HG03432 (cell line): ENCODE data around the gene PMS1.
A peak's percentile ranks its signal among the peaks of the same experiment; 100 is the strongest.
"Not testable (repeated sequence)": the region's sequence is repeated elsewhere in the genome, so short reads cannot be mapped to it uniquely, and the experiment has no call there.

Experiments used
- ATAC-seq: cut with Tn5 transposase; IDR thresholded peaks from one replicate; pipeline ENCODE4 v1.9.1; 2021; ENCODE audit warnings: mild to moderate bottlenecking, moderate library complexity; ENCODE audit not compliant: unreplicated experiment

The PMS1 gene

DNA sequence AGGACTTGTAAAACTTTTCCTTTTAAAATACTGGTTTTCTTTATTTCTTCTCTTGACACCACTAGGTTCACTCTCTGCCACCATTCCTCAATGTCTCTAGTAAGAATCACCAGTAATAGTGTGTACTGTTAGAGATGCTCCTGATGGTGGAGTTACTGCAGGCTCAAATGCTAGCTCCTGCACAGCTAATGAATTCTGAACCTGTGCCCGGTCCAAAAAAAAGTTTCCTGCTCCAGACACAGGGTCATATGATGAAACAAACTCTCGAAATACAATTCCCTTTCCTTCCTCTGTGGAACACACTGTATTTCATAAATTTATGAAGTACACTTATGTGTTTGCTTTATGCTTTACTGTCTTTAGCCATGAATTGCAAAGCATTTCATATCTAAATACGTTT lies 19.2 kb downstream of the PMS1 start:
- no peak for ATAC-seq

GRCh38 chr2:189818249-189819038 lies 34.2 kb downstream of the PMS1 start:
- no peak for ATAC-seq

- ATAC-seq: no peak
Observed at GRCh38 chr2:189819297-189819704, 35.1 kb downstream of the PMS1 start.

DNA sequence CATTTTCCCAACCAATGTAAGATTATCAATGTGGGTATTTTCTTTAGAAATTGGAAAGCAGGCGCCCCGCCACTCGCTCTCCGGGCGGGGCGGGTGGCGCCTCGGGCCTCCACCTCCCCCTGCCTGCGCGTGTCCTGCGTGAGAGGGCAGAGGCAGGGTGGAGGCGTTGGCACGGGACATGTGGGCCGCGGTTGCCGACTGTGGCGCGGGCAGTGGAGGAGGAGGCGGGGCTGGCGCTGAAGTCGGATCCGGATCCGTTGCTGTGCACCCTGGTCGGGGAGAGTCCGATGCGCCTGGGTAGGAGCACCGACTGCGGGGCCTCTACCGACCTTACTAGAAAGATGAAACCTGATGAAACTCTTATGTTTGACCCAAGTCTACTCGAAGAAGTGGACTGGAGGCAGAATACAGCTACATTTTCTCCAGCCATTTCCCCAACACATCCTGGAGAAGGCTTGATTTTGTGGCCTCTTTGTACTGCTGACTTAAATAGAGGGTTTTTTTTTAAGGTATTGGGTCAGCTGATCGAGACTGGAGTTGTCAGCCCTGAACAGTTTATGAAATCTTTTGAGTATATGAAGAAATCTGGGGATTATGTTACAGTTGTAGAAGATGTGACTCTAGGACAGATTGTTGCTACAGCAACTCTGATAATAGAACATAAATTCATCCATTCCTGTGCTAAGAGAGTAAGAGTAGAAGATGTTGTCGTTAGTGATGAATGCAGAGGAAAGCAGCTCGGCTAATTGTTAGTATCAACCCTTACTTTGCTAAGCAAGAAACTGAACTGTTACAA lies 37.9 kb downstream of the PMS1 start:
- no peak for ATAC-seq

DNA sequence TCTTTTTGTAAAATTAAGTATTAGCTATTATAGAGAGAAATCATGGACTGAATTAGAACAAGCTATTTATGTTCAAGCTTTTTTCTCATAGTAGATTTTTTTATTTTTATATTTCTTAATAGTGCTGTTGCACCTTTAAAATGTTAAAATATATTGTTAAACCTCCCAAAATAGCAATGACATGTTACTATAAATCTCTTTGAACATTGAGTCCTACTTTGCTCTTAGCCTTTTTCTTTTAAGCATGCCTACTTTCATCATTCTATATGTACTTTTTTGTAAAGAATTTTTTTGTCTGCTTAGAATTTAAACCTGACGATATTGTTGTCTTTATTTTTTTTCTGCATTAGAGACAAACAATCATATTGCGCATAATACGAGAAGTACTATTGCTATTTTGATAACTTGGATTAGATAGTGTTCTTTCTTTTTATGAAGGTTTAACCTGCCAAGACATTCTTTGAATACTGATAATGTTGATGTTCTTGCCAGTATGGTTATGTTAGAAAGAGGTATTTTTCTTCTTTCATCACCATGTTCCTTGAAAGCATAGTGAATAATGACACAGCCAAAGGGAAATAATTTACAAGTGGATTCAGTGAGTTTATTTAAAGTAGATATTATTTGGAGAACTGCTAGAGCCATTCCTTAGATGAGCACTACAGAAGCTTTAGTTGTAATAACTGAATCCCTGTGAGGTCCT lies 40.6 kb downstream of the PMS1 start:
- ATAC-seq: no peak

DNA sequence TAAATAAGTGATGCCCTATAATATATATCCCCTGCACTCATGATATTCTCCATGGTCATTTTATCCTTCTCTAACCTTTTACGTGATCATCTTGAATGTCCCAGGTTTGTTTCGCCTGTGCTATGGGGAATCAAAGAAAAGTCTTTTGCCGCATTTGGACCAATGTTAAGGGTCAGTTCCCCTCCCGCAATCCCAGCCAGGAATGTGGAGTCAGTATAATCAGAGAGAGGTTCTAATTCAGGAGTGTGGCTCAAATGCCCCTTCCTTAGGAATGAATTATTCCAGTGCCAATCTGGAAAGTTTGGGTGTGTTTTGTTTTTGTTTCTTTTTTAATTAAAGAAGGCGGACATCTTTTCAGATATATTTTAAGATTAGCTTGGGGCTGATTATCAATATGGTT lies 41.8 kb downstream of the PMS1 start:
- no peak for ATAC-seq

DNA sequence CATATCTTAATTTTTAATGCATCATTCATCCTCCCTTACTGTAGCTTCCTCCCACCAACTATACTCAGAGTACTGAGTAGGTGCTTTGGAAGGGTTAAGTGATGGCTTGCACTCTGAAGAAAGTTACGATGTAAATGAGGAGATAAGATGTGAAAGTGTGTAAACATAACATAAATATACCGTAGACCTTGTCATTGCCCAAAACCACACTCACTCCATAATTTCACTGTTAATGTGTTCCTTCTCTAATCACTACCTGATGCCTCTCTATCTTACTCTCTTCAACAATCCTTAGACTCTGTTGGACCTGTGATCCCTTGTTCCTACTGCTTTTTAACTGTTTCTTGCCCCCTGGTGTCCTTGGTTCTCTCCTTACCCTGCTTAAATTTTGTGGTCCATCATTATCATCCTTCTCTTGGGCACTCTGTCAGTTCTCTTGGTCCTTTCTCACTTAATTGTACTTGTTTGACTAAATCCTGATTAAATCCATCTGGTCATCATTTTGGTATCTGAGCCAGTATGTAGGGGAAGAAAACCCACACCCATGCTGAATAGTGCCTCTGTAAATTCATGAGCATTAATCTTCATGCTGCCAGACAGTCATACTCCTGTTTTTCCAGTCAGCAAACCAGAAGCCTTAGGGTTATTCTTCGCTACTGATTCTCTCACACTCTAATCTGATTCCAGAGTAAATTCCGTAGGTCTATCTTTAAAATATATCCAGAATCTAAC lies 45.0 kb downstream of the PMS1 start:
- ATAC-seq: no peak

GRCh38 chr2:189830510-189830909 lies 46.3 kb downstream of the PMS1 start:
- ATAC-seq: no peak

GRCh38 chr2:189834059-189834458 lies 49.8 kb downstream of the PMS1 start:
- ATAC-seq: peak; percentile 57

DNA sequence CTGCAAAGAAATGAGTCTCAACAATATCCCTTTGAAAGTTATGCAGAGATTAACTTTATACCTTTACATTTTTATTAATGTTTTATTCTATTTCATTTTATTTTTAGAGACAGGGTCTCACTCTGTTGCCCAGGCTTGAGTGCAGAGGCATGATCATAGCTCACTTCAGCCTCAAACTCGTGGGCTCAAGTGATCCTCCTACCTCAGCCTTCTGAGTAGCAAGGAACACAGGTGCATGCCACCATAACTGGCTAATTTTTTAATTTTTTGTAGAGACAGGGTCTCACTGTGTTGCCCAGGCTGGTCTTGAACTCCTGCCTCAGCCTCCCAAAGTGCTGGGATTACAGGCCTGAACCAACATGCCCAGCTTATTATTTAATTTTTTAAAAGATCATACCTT lies 50.4 kb downstream of the PMS1 start:
- ATAC-seq: not testable (repeated sequence)

- ATAC-seq: no peak
Observed at GRCh38 chr2:189835855-189836558, 51.8 kb downstream of the PMS1 start.

DNA sequence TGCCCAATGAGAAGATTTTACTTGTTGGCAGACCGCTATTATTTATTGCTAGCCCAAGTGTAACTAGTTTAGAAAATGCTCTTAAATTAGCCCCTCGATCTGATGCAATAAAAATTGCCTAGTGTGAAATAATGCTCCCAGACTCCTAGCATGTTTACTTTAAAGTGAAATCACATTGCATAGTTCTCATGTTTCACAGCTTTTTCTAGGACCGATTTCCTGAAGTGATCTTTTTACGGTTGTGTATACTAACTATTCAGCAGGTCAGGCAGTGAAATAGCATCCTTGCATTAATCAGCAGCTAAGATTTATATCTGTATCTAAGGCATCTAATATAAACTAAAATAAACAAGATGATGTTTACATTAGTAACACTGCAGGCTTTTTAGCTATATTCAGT lies 52.4 kb downstream of the PMS1 start:
- ATAC-seq: no peak

DNA sequence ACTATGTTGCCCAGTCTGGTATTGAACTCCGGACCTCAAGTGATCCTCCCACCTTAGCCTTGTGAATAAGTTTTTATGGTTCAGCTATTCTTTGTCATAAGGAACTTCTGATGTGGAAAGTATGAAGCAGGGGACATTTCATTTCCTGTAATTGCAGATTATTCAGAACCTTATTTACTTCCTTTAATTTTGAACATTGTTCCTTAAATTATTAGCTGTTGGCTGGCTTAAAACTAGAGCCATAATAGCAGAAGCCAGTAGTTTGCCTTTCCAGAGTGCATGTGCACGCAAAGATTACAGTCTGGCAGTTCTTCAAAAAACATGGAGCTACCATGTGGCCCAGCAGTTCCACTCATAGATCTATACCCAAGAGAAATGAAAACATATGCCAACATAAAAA lies 53.1 kb downstream of the PMS1 start:
- no peak for ATAC-seq

- ATAC-seq: no peak
Observed at GRCh38 chr2:189841019-189841418, 56.8 kb downstream of the PMS1 start.

DNA sequence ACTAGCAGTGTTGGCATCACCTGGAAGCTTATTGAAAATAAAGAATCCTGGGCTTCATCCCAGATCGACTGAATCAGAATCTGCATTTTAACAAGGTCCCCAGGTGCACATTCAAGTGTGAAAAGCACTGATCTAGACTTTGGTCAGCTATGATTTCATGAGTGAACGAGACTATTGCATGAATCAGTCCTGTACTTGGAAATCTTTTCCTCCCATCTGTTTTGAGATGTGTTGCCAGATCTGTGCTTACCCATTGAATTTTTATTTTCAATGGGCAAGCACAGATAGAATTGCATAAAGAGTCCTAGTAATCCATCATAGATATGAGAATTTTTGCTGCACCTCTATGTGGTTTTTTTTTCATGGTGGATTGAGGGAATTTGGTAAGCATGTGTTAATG lies 64.0 kb downstream of the PMS1 start:
- ATAC-seq: no peak

DNA sequence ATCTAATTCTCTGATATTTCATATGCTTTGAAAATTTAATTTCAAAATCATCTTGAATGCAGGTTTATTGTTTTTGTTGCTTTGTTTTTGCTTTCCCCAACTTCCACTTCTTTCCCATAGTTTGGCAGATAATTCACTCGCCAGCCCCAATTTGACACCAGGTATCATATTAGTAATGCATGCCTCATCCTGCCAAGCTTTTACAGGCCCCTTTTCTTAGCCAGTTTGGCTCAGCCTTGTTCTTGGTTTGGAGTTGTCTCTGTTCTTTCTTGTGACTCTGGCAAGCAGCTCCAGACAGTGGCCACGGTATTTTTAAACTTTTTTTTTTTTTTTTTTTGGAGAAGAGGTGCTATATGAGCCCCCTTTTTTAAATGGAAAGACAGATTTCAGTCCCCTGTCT lies 65.3 kb downstream of the PMS1 start:
- ATAC-seq: no peak

- no peak for ATAC-seq
Observed at GRCh38 chr2:189851174-189851826, 67.0 kb downstream of the PMS1 start.

DNA sequence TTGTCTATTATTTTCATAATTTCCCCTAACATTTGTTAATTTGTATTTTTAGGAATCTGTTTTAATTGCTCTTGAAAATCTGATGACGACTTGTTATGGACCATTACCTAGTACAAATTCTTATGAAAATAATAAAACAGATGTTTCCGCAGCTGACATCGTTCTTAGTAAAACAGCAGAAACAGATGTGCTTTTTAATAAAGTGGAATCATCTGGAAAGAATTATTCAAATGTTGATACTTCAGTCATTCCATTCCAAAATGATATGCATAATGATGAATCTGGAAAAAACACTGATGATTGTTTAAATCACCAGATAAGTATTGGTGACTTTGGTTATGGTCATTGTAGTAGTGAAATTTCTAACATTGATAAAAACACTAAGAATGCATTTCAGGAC lies 69.9 kb downstream of the PMS1 start:
- ATAC-seq: no peak

DNA sequence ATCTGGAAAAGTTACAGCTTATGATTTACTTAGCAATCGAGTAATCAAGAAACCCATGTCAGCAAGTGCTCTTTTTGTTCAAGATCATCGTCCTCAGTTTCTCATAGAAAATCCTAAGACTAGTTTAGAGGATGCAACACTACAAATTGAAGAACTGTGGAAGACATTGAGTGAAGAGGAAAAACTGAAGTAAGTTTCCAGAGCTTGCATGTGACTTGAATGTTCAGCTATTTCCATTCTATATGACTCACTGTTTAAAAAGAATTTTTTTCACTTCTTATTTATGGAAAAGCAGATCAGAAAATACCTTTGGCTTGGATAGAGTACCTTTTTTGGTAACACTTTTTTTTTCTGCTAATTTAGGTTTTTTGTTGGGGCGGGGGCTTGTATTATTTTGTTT lies 70.7 kb downstream of the PMS1 start:
- ATAC-seq: no peak

DNA sequence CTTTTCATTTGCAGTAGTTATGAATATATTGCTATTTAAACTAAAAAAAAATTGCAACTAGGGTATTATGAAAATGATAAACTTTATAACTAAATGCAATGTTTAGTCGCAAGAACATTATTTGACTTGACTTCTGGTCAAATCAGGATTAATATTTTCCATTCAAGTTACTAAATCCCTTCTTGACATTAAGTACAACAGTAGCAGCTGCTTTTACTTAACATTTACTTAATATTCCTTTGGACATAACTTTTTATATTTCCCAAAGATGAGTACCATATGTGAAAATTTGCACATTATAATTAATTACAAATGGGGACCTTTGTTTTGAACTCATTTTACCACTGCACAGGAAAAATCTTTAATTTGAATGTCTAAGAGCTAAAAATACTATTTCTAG lies 74.0 kb downstream of the PMS1 start:
- no peak for ATAC-seq
